Daoy (cell line): ENCODE data around the gene GDF10. TPM values are rescaled to one million over a fixed set of nuclear protein-coding genes. Genes with fewer than 3 reads are reported as not detected.

Source experiments
- DNase-seq: peaks from one replicate; pipeline ENCODE4 v3.0.0-alpha.2; 2015; ENCODE audit warnings: low read depth
- total RNA-seq: library from RNA; depleted of rRNA; stranded (reverse); fragments of >200 nt; shearing (Covaris generic); gene quantifications from 2 replicates; pipeline ENCODE4 v1.2.3, GENCODE V29; 2014

The GDF10 gene
- total RNA-seq, 1 experiment from 2014 or later: 0.23 TPM

- no peak for DNase-seq
These were observed 30.7 kb upstream of the GDF10 start for GRCh38 chr10:47269294-47269693.

GRCh38 chr10:47276071-47276470 lies 23.9 kb upstream of the GDF10 start:
- no peak for DNase-seq

- DNase-seq: no peak
These were observed 23.2 kb upstream of the GDF10 start for GRCh38 chr10:47276576-47277351.

- DNase-seq: no peak
These were observed 22.4 kb upstream of the GDF10 start for GRCh38 chr10:47277352-47278151.

- DNase-seq: no peak
These were observed 21.9 kb upstream of the GDF10 start for GRCh38 chr10:47278152-47278473.

GRCh38 chr10:47278720-47279119 lies 21.3 kb upstream of the GDF10 start:
- no peak for DNase-seq

- no peak for DNase-seq
These were observed 20.7 kb upstream of the GDF10 start for GRCh38 chr10:47279276-47279675.

GRCh38 chr10:47282005-47282656 lies 17.9 kb upstream of the GDF10 start:
- no peak for DNase-seq

- DNase-seq: no peak
These were observed 17.4 kb upstream of the GDF10 start for GRCh38 chr10:47282657-47283018.

- DNase-seq: no peak
These were observed 16.8 kb upstream of the GDF10 start for GRCh38 chr10:47283101-47283630.

GRCh38 chr10:47283848-47284247 lies 16.1 kb upstream of the GDF10 start:
- DNase-seq: no peak

- no peak for DNase-seq
These were observed 14.4 kb upstream of the GDF10 start for GRCh38 chr10:47285381-47286115.

- DNase-seq: no peak
These were observed 13.9 kb upstream of the GDF10 start for GRCh38 chr10:47286116-47286505.

GRCh38 chr10:47286591-47287315 lies 13.2 kb upstream of the GDF10 start:
- DNase-seq: no peak

GRCh38 chr10:47287365-47287802 lies 12.6 kb upstream of the GDF10 start:
- DNase-seq: no peak

GRCh38 chr10:47287805-47288204 lies 12.2 kb upstream of the GDF10 start:
- no peak for DNase-seq

- DNase-seq: no peak
These were observed 11.8 kb upstream of the GDF10 start for GRCh38 chr10:47288236-47288635.

GRCh38 chr10:47288916-47289495 lies 11.0 kb upstream of the GDF10 start:
- no peak for DNase-seq

GRCh38 chr10:47289921-47290320 lies 10.1 kb upstream of the GDF10 start:
- DNase-seq: no peak

- DNase-seq: no peak
These were observed 9.7 kb upstream of the GDF10 start for GRCh38 chr10:47290338-47290737.

- no peak for DNase-seq
These were observed 8.3 kb upstream of the GDF10 start for GRCh38 chr10:47291682-47292081.
